Astrocyte of the cerebellum (primary cell): ENCODE results near the gene SERPINC1.
A peak's percentile ranks its signal among the peaks of the same experiment; 100 is the strongest.

Source experiments
- DNase-seq: peaks from one replicate; pipeline ENCODE4 v3.0.0-alpha.2; 2011; ENCODE audit warnings: low read depth
- H3K4me3 ChIP-seq: 2 replicates; pipeline ENCODE4 v1.5.1; 2011; ENCODE audit warnings: mild to moderate bottlenecking, low read depth, low read length, moderate library complexity
- CTCF ChIP-seq: IDR thresholded peaks from 2 replicates; pipeline ENCODE4 v1.5.1; 2012; ENCODE audit warnings: low read length, low read depth, moderate library complexity, mild to moderate bottlenecking; ENCODE audit errors: missing control alignments
- in situ Hi-C: cut with HindIII; loops from 2 replicates; pipeline ENCODE4 v1.10.0; 2017; ENCODE audit warnings: low sequenced_read_pairs

Gene SERPINC1

GRCh38 chr1:173870252-173871075 lies 46.7 kb downstream of the SERPINC1 start:
- no peak overlapping the region for H3K4me3 ChIP-seq
- in situ Hi-C loops = no loop called here
- no peak for TF ChIP-seq CTCF
- no peak for DNase-seq

DNA sequence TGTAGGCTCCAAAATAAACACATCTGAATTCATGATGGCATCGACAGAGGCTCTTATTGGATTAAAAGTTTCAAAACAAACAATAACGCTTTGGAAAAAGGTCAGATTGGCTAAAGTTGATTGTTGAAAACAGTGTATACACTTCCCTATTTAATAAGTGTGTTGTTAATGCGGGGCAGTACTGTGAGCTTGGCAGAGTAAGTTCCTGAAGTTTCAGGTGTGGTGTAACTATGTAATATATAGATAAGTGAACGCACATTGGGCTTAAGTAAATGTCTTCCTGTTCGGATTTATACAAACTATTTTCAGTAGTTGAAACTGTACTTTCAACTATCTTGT lies 48.1 kb downstream of the SERPINC1 start:
- peak overlapping the region; percentile 77 for H3K4me3 ChIP-seq
- in situ Hi-C loops = no loop called here
- TF ChIP-seq CTCF = no peak
- no peak for DNase-seq

- peak within 1 kb of the TSS; percentile 77 for H3K4me3 ChIP-seq
- in situ Hi-C loops = no loop called here
- no peak for DNase-seq
- no peak for TF ChIP-seq CTCF
Observed at GRCh38 chr1:173868266-173869020, 48.7 kb downstream of the SERPINC1 start, which contains the start of gene ZBTB37. TSS of gene ZBTB37 (plus strand) at chr1:173868380. CDS start at chr1:173870226, 1,846 bp downstream.

- DNase-seq = peak; percentile 100
- in situ Hi-C loops = no loop called here
- TF ChIP-seq CTCF = no peak
- H3K4me3 ChIP-seq = peak within 1 kb of the TSS; percentile 77
Observed at GRCh38 chr1:173867753-173868265, 49.3 kb downstream of the SERPINC1 start, which contains the start of gene GAS5. TSS of gene GAS5 (minus strand) at chr1:173867989.

GRCh38 chr1:173867141-173867752 lies 49.9 kb downstream of the SERPINC1 start:
- in situ Hi-C loops = no loop called here
- no peak for TF ChIP-seq CTCF
- DNase-seq = no peak
- H3K4me3 ChIP-seq = peak overlapping the region; percentile 77

- DNase-seq = no peak
- in situ Hi-C loops = no loop called here
- no peak for TF ChIP-seq CTCF
- H3K4me3 ChIP-seq = peak overlapping the region; percentile 77
Observed at GRCh38 chr1:173866413-173867115, 50.6 kb downstream of the SERPINC1 start.
